ENCODE results near the gene TFCP2.
A peak's percentile ranks its signal among the peaks of the same experiment; 100 is the strongest.
"Not testable (repeated sequence)": the region's sequence is repeated elsewhere in the genome, so short reads cannot be mapped to it uniquely, and the experiment has no call there.

Gene TFCP2, protein sequence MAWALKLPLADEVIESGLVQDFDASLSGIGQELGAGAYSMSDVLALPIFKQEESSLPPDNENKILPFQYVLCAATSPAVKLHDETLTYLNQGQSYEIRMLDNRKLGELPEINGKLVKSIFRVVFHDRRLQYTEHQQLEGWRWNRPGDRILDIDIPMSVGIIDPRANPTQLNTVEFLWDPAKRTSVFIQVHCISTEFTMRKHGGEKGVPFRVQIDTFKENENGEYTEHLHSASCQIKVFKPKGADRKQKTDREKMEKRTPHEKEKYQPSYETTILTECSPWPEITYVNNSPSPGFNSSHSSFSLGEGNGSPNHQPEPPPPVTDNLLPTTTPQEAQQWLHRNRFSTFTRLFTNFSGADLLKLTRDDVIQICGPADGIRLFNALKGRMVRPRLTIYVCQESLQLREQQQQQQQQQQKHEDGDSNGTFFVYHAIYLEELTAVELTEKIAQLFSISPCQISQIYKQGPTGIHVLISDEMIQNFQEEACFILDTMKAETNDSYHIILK
- total RNA-seq = 22.2 to 26.3 reads per million in 2 donors

DNA sequence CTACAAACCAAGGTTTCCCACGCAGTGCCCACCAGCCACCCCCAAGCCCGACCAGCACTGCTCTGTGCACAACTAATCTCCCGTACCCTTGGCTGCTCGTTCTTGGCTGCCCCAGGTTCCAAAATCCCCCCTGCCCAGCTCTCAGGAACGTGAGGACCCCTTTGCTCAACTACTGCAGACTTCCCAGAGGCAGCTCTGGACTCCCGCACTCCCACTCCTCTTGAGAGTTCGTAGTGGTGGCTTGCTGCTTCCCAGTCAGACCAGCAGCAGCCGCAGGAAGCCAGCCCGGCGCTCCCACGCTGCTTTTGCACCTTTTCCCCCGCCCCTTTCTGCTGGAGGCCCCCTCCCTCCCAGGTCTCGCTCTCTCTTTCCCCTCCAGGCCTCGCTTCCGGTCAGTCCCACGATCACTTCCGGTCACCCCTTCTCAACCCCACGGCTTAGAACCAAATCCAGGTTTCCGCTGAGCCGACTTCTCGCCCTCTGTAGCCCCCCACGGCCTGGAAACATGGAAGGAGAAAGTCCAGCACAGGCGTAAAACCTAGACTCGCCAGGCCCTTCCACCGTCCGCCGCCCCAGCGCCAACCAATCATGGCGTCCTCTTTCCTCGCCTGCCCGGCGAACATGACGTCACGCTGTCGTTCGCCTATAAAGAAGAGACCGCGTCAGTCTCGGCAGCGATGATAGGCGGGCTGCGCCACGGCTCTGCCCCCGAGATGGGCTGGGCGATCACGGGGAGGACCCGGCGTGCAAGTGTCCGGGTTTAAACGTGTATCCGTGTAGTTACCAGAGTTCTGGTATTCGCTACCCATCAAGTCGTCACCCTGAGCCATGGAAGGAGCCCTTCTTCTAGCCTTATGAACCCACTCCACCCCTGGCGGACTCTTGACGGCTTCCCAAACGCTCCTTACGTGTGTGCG lies at the start of gene TFCP2:
Gene TFCP2 (minus strand): TSS at position 621 of the 917 bp plus-strand sequence. CDS start 713 bp downstream, outside the sequence.
- peak; percentile 86 for DNase-seq

DNA sequence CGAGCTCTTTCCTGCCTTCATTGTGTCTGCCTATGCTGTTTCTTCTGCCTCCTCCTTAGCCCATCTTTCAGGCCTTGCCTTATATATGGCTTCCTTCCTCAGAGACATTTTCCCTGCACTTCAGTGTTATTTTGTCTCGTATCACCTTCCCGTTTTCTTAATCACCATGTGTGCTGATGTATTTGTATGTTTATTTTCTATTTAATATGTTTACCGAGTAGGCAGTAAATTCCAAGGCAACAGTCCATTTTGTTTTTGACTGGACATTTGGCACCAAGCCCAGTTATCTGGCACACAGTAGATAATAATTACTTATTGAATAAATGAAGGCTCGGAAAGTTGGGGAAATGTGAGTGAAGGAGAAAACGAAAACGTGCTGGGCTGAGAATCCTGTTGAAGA lies 49.5 kb upstream of the TFCP2 start:
- no peak for DNase-seq

- DNase-seq = not testable (repeated sequence)
Measured at GRCh38 chr12:51219857-51220256, 46.9 kb upstream of the TFCP2 start.

DNA sequence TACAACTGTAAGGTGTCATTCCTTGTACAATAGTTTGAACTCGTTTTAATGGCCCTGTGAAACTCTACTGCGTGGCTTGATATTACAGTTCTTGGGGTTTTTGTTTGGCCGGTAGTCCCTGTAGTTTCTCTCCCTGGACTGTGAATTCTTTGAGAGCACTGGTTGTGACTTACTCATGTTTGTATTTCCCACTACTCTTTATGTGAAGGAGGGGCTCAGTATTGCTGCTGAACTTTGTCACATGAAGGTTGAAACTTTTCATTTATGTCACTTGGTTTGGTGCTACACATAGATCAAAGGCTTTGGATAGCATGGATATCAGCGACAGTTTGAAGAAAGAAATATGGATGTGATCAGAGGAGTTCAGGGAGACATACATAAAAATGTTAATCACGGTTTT lies 46.4 kb upstream of the TFCP2 start:
- no peak for DNase-seq

DNA sequence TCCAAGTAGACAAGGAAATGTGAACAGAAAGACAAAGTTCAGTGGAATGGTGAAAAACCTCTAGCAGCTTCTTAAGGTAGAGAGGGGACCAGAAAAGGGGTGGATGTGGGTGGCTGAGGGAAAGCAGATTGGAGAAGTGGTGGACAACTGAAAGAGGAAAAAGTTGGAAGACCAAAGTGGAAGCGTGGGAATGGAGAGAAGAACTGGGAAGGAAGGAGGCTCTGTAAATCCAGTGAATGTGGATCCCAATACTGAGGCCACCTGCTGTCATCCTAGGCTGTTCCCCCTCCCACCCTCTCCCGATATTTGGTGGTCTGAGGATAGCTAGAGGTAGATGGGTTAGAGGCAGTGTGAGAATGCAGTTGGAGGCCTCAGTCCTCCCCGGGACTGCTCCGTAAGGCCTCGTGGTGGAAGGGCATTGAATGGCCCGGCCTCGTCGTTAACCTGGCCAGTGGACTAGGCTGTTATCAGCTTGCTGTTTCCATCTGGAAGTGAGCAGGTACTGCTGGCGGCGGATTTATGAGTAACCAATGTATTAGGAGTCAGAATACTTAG lies 45.7 kb upstream of the TFCP2 start:
- no peak for DNase-seq

DNA sequence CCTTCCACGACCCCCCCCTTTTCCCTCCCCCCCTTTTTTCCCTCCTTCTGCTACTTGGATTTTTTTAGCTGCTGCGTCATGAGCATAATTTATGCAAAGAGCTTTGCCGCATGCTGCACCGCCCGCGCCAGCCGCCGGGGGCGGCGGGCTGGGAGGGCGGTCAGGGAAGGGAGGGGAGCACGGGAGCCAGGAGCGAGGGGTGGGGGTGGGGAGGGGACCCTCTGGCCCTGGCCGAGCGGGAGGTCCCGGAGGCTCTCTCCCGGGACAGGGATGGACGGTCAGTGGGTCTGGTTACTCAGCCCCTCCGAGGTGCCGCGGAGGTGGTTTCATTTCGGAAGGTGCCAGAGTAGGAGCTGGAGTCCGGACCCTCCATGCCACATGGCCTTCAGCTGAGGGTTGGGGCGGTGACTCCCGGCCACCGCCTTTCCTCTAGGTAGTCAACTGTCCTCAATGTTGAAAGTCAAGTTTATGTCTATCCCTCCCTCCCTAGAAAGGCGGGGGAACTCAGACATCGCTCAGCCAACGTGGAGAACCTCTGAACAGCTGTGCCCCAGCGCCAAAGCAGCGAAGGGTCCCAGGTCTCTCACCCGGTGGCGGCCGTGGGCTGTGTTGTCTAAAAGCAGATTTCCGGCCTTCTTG lies 45.2 kb upstream of the TFCP2 start, which contains the start of gene POU6F1:
Gene POU6F1 (minus strand): TSS at position 95 of the 639 bp plus-strand sequence. CDS start 11,226 bp downstream, outside the sequence.
- peak; percentile 49 for DNase-seq

DNA sequence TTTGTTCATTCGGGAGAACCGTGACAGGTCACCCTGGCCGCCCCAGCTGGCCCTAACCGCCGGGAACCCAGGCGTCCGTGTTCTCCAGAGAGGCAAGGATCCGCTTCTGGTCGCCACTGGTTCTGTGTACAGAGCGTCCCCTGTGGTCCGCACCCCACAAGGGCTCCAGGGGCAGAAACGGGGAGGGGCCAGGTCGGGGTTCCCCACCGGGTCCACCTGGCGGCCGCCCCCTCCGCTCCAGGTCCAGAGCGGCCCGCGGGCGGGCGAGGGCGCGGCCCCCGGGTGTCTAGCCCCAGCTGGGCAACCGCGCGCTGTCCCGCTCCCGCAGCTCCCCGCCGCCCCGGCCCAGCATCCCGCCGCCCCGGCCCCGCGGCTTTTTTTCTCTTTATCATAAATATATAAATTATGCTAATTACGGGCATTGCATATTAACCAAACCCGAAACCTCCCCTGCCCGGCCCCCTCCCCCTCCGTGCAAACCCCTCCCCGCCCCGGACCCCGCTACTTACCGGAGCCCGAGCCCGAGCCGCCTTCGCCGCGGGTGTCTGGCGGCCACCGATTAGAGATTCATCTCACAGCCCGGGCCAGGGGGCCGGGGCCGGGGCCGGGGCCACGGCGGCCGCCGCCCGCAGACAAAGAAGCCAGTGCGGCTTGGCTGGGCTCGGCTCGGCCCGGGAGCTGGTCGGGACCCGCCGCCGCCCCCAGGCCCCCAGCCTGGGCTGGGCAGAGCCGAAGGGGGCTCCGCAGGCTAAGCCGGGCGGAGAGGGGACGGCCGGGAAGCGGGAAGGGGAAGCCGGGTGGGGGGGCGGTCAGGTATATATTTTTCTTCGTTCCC lies 44.4 kb upstream of the TFCP2 start:
- DNase-seq = peak; percentile 44

- DNase-seq = no peak
Measured at GRCh38 chr12:51216642-51217041, 43.7 kb upstream of the TFCP2 start.

- DNase-seq = no peak
Measured at GRCh38 chr12:51214895-51215294, 42.0 kb upstream of the TFCP2 start.

DNA sequence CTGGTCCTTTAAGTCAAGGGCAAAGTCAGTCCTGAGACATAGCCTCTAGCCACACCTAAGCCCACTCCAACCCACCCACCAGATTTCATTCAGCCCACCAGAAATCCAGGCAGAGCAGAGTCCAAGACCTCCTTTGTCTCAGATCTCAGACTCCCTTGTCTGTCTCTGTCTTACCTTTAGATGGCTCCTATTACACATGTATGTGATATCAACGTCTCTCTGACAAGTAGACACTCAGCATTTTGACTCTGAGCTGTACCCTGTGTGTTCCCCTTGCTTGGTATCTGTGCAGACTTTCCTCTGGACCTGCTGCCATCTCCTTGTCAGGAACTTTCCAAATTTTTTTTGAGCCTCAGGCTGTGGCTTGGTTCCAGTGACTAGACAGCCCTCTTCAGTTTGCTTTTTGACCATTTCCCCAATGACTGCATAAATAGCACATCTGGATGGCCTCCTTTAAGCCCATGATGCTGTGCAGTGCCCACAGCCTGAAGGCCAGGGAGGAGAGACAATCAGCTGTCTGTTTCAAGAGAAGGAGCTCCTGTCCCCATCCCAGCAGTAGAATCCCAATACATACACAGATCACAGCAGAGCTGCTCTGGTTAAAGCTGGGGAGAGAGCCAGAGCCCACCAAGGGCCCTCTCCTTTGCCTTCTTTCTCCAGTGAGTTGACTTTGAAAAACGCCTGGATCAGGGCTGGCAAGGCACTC lies 37.9 kb upstream of the TFCP2 start:
- DNase-seq = no peak

- DNase-seq = no peak
Measured at GRCh38 chr12:51209259-51209658, 36.3 kb upstream of the TFCP2 start.

GRCh38 chr12:51208016-51208660 lies 35.2 kb upstream of the TFCP2 start:
- no peak for DNase-seq

DNA sequence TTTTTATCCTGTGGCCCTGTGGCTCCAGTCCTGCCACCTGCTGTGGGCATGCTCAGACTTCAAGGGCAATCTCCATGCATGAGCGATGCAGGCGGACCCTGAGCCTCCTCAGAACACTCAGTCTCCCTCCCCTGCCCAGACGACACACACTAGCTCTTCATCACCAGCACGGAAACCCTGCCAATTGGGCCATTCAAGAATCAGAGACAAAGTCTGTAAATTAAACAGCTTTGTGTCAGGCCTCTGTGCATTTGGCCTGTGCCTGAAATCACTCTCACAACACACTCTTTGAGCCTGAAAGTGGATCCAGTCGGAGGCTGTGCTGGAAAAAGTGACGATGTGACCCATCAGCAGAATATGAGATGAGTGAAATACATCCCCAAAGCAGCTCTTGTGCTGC lies 32.4 kb upstream of the TFCP2 start:
- no peak for DNase-seq

- DNase-seq = no peak
Measured at GRCh38 chr12:51202718-51203117, 29.8 kb upstream of the TFCP2 start.

GRCh38 chr12:51200806-51201205 lies 27.9 kb upstream of the TFCP2 start:
- no peak for DNase-seq

DNA sequence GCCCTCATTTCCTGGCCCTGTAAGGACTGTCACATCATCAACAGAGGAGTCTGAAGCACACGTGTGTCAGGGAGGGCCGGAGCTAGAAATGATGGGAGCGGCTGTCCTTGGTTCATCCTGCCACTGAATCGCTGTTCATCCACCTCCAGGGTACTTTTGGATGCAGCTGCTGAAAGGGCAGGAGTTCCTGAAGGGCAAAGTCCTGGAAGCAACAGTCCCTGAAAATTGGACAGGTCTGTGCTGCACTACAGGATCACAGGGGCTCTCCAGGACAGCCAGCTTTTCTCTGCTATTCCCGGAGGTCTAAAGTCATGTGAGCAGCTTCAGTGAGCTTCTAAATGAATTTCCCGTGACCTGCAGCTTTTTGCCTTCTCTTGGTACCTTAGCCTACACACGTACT lies 27.2 kb upstream of the TFCP2 start:
- no peak for DNase-seq

- no peak for DNase-seq
Measured at GRCh38 chr12:51199366-51199945, 26.5 kb upstream of the TFCP2 start.

GRCh38 chr12:51198568-51199365 lies 25.8 kb upstream of the TFCP2 start:
- DNase-seq = no peak
